HEK293T (cell line): ENCODE data around the gene ZNF467.

ENCODE experiments used
- BHLHE40 ChIP-seq: fragments of 450-650 bp; IDR thresholded peaks from 2 replicates; pipeline ENCODE4 v1.6.1; 2016; ENCODE audit warnings: mild to moderate bottlenecking, moderate library complexity, borderline replicate concordance
- ELF4 ChIP-seq: fragments of 450-650 bp; IDR thresholded peaks from 2 replicates; pipeline ENCODE4 v1.6.1; 2017; ENCODE audit warnings: antibody characterized with exemption
- L3MBTL2 ChIP-seq: fragments of 450-650 bp; conservative IDR thresholded peaks from 2 replicates; pipeline ENCODE4 v1.6.1; 2016; ENCODE audit warnings: mild to moderate bottlenecking
- PKNOX1 ChIP-seq: fragments of 450-650 bp; IDR thresholded peaks from 2 replicates; pipeline ENCODE4 v1.6.1; 2016
- SUZ12 ChIP-seq: fragments of 450-650 bp; IDR thresholded peaks from 2 replicates; pipeline ENCODE4 v1.6.1; 2016; ENCODE audit warnings: mild to moderate bottlenecking
- TARDBP ChIP-seq: fragments of 450-650 bp; IDR thresholded peaks from 2 replicates; pipeline ENCODE4 v1.6.1; 2016

- TF ChIP-seq TARDBP (no peak), SUZ12 (no peak), L3MBTL2 (no peak), PKNOX1 (no peak), BHLHE40 (no peak), ELF4 (no peak)
Observed at GRCh38 chr7:149811221-149811620, 37.8 kb upstream of the ZNF467 start.
